Measurements from ENCODE around the gene PRORP.
"Not testable (repeated sequence)": the region's sequence is repeated elsewhere in the genome, so short reads cannot be mapped to it uniquely, and the experiment has no call there.

Gene PRORP

DNA sequence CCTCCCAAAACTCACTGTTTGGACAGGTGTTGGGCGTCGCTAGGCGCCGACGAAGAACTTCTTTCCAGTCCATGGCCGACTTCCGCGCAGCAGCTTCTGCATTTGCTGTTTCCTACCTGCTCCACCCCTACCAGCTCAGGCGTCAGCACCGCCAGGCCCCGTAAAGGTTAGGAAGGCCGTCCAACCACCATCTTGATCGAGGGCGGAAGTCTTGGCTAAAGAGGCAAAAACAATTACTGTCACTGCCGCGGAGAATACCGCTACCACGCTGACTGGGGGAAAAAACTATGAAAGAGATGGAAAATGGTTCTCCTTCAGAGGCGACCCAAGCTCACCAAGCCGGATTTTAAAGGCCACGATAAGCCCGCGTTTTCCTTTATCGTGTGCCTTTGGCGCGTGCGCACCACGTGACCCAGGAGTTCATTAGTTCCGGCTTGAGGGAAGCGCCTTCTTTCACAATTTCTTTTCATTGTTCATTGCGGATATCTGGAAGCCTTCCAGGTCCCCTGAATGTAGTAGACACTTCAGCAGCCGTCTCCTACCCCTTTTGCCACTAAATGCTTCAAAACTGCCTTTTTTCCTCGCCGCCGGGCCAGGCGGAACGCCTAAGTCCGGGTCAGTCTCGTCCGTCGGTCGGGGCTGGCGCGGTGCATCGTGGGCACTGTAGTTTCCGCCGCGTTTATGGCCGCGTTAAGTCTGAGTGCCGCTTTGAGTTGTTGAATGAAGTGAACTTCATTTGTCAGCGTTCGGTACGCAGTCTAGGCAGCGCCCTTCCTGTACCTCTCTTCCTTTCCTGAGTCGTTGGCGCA lies at the start of gene PRORP, which contains the start of gene PPP2R3C:
Gene PRORP, plus strand, starts transcription at position 666 of the 809 bp plus-strand sequence. CDS start 694 bp downstream, outside the sequence.
Gene PPP2R3C, minus strand, starts transcription at position 104 of the 809 bp plus-strand sequence. Its CDS starts 31 bp downstream, at position 73.
- DNase-seq, result peak; percentile 86 to 93

DNA sequence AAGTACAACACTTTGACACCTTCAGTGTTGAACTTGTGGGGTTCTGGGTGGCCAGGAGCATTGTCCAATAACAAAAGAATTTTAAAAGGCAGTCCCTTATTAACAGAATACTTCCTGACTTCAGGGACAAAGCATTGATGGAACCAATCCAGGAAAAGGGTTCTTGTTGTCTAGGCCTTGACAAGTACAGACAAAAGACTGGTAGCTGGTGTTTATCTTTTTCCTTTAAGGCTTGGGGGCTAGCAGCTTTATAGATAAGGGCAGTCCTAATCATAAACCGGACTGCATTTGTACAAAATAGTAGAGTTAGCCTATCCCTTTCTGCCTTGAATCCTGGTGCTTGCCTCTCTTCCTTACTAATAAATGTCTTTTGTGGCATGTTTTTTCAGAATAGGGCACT lies 48.9 kb upstream of the PRORP start:
- DNase-seq, result no peak

DNA sequence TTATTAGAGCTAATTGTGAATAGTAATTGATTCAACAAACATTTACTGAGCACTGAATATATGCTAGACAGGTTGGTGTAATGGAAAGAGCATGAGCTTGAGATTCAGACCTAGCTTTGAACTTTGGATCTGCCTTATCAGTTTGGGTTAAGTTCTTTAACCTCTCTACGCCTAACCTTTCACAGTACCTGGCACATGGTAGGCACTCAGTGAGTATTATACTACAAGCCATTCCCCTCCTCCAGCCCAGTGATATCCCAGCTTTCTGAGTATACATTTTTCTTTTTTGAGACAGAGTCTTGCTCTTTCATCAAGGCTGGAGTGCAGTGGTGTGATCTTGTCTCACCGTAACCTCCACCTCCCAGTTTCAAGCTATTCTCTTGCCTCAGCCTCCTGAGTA lies 44.3 kb upstream of the PRORP start:
- no peak for DNase-seq

DNA sequence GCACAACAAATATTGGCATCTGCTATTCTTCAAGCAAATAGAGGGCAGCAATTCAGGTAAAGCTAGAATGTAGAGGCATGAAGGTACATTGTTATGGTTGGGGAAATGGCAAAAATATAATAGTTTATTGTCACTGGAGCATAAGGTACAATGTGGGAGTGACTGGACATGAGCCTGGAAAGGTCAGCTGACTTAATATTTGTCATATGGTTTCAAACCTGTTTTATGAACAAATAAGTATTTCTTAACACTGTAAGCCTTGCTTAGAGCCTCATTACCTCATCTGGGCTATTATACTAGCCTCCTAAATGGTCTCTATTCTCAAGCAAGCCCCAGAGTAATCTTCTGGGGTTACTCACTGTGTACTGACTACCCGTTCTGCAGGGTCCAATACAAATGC lies 42.6 kb upstream of the PRORP start:
- no peak for DNase-seq

DNA sequence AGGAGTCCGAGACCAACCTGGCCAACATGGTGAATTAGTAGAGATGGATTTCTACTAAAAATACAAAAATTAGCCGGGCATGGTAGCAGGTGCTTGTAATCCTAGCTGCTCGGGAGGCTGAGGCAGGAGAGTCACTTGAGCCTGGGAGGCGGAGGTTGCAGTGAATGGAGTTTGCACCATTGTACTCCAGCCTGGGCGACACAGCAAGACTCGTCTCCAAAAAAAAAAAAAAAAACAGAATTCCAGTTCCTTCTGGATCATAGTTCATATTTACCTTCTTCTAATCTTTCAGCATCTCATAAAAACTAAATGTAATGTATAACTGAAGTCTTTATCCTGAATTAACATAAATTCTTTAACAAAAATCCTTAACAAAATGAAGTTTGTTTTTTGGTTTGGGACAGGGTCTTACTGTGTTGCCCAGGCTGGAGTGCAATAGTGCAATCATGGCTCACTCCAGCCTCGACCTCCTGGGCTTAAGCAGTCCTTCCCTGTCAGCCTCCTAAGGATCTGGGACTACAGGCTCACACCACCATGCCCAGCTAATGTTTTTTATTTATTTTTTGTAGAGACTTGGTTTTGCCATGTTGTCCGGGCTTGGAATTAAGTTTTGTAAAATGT lies 38.7 kb upstream of the PRORP start:
- DNase-seq, result no peak

DNA sequence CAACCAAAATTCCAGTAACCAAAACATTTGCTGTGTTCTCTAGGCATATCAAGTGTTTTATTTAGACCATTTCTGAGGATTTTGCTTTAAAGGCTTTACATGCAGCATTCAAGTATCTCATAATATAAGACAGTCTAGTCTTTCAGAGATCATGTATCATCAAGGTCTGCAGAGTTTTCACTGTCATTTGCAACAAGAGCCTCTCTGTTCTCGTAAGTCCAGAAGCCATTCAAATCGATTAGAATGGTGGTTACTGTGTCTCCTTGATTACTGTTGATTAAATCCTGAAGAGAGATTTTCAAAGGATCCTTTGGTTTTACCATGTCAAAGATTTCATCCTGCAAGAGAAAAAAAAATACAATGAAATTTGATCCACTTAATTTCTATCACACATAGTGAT lies 36.9 kb upstream of the PRORP start:
- no peak for DNase-seq

DNA sequence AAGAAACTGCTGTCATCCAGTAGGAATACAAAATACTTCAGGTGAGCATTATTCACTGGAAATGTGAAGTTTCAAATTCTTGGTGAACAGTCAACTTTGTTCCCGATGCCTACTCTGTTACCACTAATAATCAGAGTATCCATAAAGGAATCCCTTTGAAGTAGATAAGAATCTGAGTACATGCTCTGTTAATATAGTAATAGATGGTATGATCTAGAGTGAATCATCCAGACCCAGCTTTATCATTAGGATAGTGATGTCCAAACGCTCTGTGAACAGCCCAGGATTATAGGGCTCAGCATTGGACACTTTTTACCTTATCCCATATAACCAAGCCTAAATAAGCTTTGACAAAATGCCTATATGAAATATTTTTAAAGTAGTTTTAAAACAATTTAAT lies 33.8 kb upstream of the PRORP start:
- no peak for DNase-seq

DNA sequence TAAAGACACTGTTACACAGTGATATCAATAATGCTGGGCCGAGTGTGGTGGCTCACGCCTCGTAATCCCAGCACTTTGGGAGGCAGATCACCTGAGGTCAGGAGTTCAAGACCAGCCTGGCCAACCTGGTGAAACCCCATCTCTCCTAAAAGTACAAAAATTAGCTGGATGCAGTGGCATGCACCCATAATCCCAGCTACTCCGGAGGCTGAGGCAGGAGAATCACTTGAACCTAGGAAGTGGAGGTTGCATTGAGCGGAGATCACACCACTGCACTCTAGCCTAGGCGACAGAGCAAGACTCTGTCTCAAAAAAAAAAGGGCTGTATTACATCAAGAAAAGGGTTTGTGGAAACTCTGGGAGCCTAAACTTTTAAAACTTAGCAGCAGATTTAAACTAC lies 27.7 kb upstream of the PRORP start:
- DNase-seq, result not testable (repeated sequence)

DNA sequence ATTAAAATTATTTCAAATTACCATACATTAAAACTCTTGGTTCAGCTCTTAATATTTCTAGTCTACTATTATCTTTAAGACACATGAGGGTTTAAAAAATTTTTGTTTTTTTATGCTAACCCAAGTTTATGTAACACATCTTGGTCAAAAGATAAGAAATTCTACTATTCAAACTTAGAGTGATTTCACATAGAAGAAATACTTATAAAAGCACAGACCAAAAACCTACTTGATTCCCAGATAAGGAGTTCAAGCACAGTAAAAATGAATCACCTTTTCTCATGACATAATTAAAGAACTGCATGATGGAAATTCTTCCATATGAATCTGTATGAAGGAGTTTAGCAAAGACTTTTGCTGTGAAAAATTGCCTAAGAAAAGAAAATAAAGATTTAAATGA lies 14.5 kb upstream of the PRORP start:
- no peak for DNase-seq

DNA sequence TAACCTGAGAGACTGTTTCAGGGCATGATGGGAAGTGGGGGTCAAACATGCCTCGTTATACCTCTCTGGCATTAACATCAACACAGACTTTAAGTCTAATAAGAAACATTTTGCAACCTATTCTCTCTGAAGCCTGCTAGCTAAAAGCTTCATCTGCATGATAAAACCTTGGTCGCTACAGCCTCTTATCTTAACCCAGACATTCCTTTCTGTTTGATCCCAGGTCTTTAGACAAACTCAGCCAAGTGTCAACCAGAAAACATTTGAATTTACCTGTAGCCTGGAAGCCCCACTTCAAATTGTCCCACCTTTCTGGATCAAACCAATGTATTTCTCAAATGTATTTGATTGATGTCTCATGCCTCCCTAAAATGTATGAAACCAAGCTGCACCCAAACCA lies 9.7 kb upstream of the PRORP start:
- no peak for DNase-seq

DNA sequence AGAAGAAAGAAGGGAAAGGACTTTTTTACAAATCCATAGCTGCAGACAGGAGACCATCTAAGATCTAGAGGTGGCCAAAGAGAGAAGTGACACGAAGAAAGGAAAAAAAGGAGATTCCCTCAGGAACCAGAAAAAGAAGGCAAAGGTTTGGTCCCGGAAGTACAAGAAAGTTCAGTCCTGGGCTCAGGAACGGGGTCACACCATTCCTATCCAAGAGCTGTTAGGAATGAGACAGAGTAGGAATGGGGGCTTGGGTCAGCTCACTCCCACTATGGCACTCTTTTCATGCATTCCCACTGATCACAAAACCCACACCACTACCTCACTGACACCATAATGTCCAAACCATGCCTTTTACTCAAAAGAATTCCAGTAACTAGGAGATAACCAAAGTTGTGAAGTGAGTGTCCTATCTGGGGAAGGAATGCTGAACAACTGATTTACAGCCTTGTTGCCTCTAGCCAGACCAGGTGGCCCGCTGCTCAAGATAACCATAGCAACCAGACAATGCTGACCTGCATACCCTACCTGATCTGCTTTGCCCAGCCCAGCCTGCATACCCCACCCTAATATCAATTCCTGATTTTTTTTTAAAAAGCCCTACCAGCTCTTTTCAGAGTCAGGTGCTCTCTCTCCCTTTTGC lies 8.9 kb upstream of the PRORP start:
- no peak for DNase-seq

DNA sequence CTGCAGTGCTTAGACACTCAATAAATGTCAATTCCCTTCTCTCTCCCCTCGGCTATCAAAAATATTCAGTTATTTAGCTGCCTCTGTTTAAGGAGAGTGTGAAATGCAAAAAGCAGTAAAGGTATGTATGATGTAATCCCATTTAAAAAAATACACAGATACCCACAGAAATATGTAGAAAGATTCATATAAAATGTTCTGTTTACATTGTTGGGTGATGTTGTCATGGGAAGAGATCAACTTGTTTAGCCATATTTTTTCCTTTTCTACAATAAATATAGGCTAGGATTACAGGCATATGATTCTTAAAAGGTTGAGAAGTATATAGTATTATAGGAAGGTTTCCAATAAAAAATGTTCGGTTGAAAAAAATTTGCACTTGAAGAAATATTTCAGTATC lies 8.3 kb upstream of the PRORP start:
- DNase-seq, result no peak

DNA sequence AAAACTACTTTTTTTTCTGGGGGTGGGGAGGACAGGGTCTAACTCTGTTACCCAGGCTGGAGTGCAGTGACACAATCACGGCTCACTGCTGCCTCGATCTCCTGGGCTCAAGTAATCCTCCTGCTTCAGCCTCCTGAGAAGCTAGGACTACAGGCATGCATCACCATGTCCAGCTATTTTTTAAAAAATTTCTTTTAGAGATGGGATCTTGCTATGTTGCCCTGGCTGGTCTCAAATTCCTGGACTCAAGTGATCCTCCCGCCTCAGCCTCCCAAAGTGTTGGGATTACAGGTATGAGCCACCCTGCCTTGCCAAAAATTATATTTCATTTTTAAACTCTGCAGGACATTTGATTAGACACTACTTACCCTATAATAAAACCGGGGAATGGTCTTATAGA lies 6.1 kb upstream of the PRORP start:
- no peak for DNase-seq

DNA sequence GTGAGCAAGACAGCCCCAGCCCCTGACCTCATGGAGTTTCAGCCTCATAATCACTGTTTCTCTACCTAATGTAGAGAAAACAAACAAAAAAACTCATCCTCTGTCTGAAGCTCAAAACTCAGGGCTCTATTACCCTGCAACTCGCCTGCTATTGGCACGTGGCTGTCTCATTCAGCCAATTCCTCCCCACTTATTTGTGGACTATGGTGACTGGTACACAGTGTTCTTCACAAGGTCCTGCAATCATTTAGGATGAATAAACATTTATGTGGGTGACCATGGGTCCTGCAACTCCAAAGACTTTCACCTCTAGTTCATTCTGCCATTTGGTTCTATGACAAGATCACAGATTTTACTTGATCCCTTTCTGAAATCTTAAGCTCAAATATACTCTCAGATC lies 5.2 kb upstream of the PRORP start:
- DNase-seq, result no peak

DNA sequence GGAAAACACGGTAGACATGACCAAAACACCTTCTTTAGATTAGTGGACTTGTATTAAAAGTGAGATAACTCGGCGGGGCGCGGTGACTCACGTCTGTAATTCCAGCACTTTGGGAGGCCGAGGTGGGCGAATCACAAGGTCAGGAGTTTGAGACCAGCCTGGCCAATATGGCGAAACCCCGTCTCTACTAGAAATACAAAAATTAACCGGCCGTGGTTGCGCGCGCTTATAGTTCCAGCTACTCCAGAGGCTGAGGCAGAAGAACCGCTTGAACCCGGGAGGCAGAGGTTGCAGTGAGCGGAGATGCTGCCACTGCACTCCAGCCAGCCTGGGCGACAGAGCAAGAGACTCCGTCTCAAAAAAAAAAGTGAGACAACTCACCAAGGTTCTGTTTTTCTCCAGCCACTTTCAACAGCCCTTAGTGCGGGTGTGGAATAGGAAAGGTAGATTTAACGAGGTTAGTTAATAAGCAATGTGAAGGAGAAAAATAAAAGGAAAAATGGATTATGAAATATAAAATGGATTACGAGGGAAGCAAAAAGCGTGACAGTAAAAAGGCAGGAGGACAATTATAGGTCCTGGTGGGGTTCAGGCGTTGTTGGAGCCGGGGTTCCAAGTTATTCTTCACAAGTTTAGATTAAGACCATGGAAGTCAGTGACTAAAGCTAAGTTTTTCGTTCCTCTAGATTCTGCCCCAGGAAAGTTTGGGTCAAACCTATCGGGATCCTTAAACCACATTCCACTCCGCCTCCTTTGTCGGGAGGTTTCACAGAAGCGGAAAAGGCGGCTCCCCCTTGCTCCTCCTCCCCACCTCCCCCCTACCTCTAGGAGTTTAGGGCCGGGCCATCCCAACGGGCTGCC lies 1.1 kb upstream of the PRORP start:
- no peak for DNase-seq

DNA sequence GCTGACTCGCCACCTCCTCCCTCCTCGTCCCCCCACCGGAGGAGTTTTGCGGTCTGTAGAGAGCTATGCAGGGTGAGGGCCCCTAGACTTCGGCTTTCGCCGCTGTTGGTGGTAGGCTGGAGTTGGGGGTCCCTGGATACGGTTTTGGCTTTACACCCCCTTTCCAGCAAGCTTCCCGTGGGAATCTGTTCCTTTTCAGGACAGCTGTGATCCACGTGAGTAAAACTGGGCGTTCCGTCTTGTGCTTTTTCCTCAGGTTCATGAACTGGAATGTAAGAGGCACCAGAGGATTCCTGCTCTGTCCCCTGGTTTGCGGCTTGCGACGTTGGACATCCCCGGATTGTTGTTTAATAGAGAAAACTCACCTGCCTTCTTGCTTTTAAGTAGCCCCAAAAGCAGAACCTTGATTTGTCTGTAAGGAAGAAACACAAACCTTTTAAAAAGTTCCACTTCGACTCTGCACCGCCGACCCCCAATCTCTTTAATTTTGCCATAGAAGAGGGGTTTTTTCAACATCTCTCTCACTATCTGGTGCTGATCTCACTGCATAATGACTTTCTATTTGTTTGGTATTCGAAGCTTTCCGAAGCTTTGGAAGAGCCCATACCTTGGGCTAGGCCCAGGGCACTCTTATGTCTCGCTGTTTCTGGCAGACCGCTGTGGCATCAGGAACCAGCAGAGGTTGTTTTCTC lies 490 bp downstream of the PRORP start:
- no peak for DNase-seq

DNA sequence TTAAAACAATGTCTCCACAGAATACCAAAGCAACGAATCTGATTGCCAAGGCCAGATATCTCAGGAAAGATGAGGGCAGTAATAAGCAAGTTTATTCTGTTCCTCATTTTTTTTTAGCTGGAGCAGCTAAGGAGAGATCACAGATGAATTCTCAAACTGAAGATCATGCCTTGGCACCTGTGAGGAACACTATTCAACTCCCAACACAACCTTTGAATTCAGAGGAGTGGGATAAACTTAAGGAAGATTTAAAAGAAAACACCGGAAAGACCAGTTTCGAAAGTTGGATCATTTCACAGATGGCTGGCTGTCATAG lies 994 bp downstream of the PRORP start:
- DNase-seq, result no peak

DNA sequence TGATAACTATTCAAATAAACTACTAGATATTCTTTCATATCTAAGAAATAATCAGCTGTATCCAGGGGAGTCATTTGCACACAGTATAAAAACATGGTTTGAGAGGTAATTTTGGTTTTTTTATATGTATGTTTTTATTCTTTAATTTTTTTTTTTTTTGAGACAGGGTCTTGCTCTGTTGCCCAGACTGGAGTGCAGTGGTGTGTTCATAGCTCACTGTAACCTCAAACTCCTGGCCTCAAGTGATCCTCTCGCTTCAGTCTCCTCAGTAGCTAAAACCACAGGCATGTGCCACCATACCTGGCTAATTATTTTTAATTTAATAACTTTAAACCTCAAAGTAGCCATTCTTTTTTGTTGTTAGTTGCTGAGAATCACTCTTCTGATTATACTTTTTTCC lies 1.8 kb downstream of the PRORP start:
- no peak for DNase-seq

DNA sequence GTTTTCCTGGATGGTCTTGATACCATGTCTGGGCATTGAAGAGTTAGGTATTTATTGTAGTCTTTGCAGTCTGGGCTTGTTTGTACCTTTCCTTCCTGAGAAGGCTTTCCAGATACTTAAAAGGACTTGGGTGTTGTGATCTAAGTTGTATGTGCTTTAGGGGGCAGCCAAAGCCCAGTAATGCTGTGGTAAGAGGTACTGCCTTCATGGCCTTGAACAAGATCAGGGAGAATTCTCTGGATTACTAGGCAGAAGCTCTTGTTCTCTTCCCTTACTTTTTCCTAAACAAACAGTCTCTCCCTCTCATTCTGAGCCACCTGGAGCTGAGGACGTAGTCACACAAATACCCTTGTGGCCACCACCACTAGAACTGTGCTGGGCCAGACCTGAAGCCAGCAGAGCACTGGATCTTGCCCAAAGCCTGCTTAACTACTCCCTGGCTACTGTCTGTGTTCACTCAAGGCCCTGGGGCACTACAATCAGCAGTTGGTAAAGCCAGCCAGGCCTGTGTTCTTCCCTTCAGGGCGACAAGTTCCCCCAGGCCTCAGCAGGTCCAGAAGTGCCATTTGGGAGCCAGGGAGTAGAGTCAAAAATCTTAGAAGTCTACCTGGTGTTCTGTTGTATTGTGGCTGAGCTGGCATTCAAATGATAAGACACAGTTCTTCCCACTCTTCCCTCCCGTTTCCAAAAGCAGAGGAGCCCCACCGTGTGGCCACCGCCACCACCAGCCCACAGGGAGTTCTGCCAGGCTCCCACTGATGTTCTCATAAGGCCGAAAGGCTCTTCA lies 11.4 kb downstream of the PRORP start:
- DNase-seq, result no peak

DNA sequence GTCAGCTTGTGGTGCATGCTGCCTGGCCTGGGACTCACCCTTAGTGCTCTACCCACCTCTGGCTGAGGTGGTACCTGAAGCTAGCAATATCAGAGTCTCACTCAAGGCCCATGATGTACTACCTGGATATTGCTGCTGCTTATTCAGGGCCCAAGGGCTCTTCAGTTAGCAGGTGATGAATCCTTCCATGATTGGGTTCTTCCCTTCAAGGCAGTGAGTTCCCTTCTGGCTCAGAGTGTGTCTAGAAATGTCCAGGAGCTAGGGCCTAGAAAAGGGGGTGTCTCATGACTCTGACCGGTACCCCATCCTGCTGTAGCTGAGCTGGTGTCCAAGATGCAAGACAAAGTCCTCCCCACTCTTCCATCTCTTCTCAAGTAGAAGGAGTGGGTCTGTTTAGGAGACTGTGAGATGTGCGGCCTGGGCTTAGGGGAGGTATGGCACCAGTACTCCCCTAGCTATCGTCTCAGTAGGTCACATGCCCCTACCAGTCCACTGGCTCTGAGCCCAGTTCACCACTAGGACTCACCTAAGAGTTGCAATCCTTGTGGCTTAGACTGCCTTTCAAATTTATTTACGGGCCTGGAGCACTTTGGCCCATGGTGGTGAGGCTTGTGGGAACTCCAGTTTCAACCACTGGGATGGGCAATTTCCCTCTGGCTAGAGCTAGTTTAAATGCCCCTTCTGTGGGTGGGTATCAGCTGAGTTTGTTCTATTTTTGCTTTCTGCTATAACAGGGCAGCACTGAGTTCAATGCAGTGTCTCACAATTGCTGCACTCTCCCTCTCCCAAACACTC lies 12.2 kb downstream of the PRORP start:
- DNase-seq, result no peak

DNA sequence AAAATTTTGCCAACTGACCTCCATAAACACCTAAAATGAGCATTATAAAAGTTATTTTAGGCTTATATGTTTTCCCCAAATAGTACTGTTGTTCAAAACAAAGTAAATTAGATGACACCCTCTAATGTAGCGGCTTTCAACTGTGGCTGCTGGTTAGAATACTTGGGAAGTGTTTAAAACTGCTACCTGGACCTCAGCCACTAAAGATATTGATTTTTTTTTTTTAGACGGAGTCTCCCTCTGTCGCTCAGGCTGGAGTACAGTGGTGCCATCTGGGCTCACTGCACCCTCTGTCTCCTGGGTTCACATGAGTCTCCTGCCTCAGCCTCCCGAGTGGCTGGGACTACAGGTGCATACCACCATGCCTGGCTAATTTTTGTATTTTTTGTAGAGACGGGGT lies 16.2 kb downstream of the PRORP start:
- no peak for DNase-seq
